Peyer's patch (tissue), 4 donors: ENCODE results near the gene SIRT2. TPM values are rescaled to one million over a fixed set of nuclear protein-coding genes. Genes with fewer than 3 reads are reported as not detected.
"Not testable (repeated sequence)": the region's sequence is repeated elsewhere in the genome, so short reads cannot be mapped to it uniquely, and the experiment has no call there.

Experiments
- DNase-seq, 3 donors: peaks; one replicate each; pipeline ENCODE4 v3.0.0-alpha.2; 2017 to 2019
- H3K27ac ChIP-seq, 4 donors: fragments of 200-600 bp; sonication (generic); one replicate each; pipeline ENCODE4 v1.5.1; 2016 to 2019
- H3K27me3 ChIP-seq, 2 donors: fragments of 200-600 bp; sonication (generic); one replicate each; pipeline ENCODE4 v1.5.1; 2019
- H3K36me3 ChIP-seq, 3 donors: fragments of 200-600 bp; sonication (generic); one replicate each; pipeline ENCODE4 v1.5.1; 2016 to 2019
- H3K4me1 ChIP-seq, 4 donors: fragments of 200-600 bp; sonication (generic); one replicate each; pipeline ENCODE4 v1.5.1; 2016 to 2019
- H3K4me3 ChIP-seq, 4 donors: fragments of 200-600 bp; sonication (generic); 1 replicate in 3 of 4; 2 replicates in 1 of 4; pipeline ENCODE4 v1.5.1; 2016 to 2019; ENCODE audit warnings: mild to moderate bottlenecking in 1 of 4
- H3K9me3 ChIP-seq, 4 donors: fragments of 200-600 bp; sonication (generic); one replicate each; pipeline ENCODE4 v1.5.1; 2016 to 2019; ENCODE audit warnings: mild to moderate bottlenecking in 1 of 4
- CTCF ChIP-seq, 6 experiments: fragments of 450-650 bp in 4 of 6; fragments of 200-600 bp in 2 of 6; sonication (generic) in 1 of 6; IDR thresholded peaks; one replicate each; pipeline ENCODE4 v1.5.1; 2017 to 2019; ENCODE audit warnings: antibody characterized with exemption in 6 of 6, mild to moderate bottlenecking in 3 of 6, moderate library complexity in 1 of 6
- POLR2A ChIP-seq, 2 donors: fragments of 450-650 bp; IDR thresholded peaks; one replicate each; pipeline ENCODE4 v1.5.1; 2017; ENCODE audit warnings: antibody characterized with exemption in 2 of 2, mild to moderate bottlenecking in 2 of 2, moderate library complexity in 2 of 2
- total RNA-seq, 4 donors: library from RNA; depleted of rRNA; stranded (reverse); fragments of >200 nt; gene quantifications; one replicate each; pipeline ENCODE4 v1.1.0, GENCODE V29; 2016

Gene SIRT2
- total RNA-seq, 4 donors from 2014 or later, result 40.4 to 90.9 (median 78.6) TPM

- no peaks in the 10 kb centered on the region for H3K9me3 ChIP-seq
- H3K27me3 ChIP-seq, result no peaks in the 10 kb centered on the region
- no peaks in the 10 kb centered on the region for H3K36me3 ChIP-seq
- no peak for DNase-seq
- H3K4me1 ChIP-seq, result no peaks in the 10 kb centered on the region
- no peak overlapping the region for H3K27ac ChIP-seq
- TF ChIP-seq CTCF (IDR thresholded peaks at IDR 0.05), result no peak
- TF ChIP-seq POLR2A (IDR thresholded peaks at IDR 0.05), result no peak
- H3K4me3 ChIP-seq, result no peak overlapping the region
Measured at GRCh38 chr19:38942471-38943181, 43.2 kb upstream of the SIRT2 start.

DNA sequence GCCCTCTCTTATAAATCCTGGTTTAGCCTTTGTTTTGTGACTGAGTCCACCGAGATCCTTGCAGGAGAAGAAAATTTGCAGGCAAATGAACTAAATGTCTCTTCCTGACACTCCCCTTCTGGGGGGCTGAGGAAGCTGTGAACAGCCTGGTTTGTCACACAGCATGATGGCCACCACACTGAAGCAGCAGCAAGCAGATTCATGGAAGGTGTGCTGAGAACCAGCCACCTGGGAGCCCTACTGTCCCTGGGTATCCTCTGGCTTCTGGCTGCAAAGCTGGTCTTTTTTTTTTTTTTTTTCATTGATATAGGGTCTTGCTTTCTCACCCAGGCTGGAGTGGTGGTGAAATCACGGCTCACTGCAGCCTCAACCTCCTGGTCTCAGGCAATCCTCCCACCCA, 42.6 kb upstream of the SIRT2 start:
- Histone ChIP-seq H3K36me3 (no peaks in the 10 kb centered on the region), H3K4me3 (no peak overlapping the region), H3K4me1 (no peaks in the 10 kb centered on the region), H3K9me3 (no peaks in the 10 kb centered on the region), H3K27ac (no peak overlapping the region), H3K27me3 (no peaks in the 10 kb centered on the region)
- TF ChIP-seq POLR2A (IDR thresholded peaks at IDR 0.05) (no peak), CTCF (IDR thresholded peaks at IDR 0.05) (no peak)
- DNase-seq, result no peak

DNA sequence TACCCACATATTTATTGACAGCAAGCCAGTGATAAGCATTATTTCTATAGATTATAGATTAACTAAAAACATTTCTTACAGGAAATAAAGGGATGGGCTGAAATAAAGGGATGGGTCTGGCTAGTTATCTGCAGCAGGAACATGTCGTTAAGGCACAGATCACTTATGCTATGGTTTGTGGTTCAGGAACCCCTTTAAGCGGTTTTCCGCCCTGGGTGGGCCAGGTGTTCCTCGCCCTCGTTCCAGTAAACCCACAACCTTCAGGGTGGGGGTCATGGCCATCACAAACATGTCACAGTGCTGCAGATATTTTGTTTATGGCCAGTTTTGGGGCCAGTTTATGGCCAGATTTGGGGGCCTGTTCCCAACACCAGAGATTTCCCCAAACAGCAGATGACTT, 42.0 kb upstream of the SIRT2 start:
- DNase-seq, H3K9me3 ChIP-seq: not testable (repeated sequence)

DNA sequence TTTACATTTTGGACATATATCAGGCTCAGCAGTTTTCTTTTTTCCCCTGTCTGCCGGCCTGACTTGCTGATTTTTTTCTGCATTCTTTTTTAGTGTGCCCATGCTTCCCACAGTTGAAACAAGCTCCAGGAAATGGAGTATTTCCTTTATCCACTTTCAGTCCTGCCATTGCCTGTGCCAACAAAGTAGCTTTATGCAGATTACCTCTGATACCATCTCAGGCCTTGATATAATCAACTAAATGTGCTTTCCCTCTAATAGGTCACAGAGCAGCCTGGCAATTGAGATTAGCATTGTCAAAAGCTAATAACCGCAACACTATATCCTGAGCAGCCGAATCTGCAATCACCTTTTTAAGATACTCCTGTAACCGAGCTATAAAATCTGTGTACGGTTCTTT, 40.5 kb upstream of the SIRT2 start:
- no peaks in the 10 kb centered on the region for H3K36me3 ChIP-seq
- no peak overlapping the region for H3K4me3 ChIP-seq
- no peak for DNase-seq
- no peaks in the 10 kb centered on the region for H3K27me3 ChIP-seq
- H3K9me3 ChIP-seq, result peaks cover 0 to 3% (median 0%) of the 10 kb centered on the region in 4 donors
- H3K4me1 ChIP-seq, result no peaks in the 10 kb centered on the region
- TF ChIP-seq CTCF (IDR thresholded peaks at IDR 0.05) (no peak), POLR2A (IDR thresholded peaks at IDR 0.05) (no peak)
- no peak overlapping the region for H3K27ac ChIP-seq

More for the DNA sequence above, 42.0 kb upstream of the SIRT2 start:
- not testable (repeated sequence) for H3K4me3 ChIP-seq, H3K4me1 ChIP-seq, H3K27ac ChIP-seq, H3K36me3 ChIP-seq, H3K27me3 ChIP-seq

GRCh38 chr19:38933544-38933943, 34.1 kb upstream of the SIRT2 start:
- DNase-seq, result no peak

More at GRCh38 chr19:38933544-38933943, 34.1 kb upstream of the SIRT2 start:
- Histone ChIP-seq H3K36me3 (peaks cover 0 to 17% (median 0%) of the 10 kb centered on the region in 3 donors), H3K27me3 (no peaks in the 10 kb centered on the region), H3K9me3 (peaks cover 0 to 3% (median 0%) of the 10 kb centered on the region in 4 donors), H3K4me3 (no peak overlapping the region), H3K27ac (no peak overlapping the region), H3K4me1 (peaks cover 0 to 15% (median 7%) of the 10 kb centered on the region in 4 donors)
- TF ChIP-seq POLR2A (IDR thresholded peaks at IDR 0.05) (no peak), CTCF (IDR thresholded peaks at IDR 0.05) (no peak)
